GM12878 (cell line): ENCODE results near the gene TRIM8. TPM values are rescaled to one million over a fixed set of nuclear protein-coding genes. Genes with fewer than 3 reads are reported as not detected.

ENCODE experiments used
- ATAC-seq: fragments of 200-7000 bp; cut with Tn5 transposase; 3 replicates; pipeline ENCODE4 v1.9.1; 2020; ENCODE audit warnings: mild to moderate bottlenecking, moderate library complexity
- BruUV-seq: library from RNA; stranded (reverse); fragments of 400-500 nt; replicated peaks from 2 replicates; lab custom pipeline; 2021; lab: Mats Ljungman, UMichigan
- CTCF ChIA-PET: fragments of 300-600 bp; sonication (Branson Sonifier 250); formaldehyde crosslinking; extraction: SDS; loops from one replicate; lab custom pipeline; 2021; ENCODE audit warnings: inconsistent platforms; lab: Yijun Ruan, JAX
- POLR2A ChIA-PET: fragments of 350-600 bp; formaldehyde crosslinking; extraction: SDS; loops from one replicate; lab custom pipeline; 2021; ENCODE audit warnings: inconsistent platforms; lab: Charles Lee
- RAD21 ChIA-PET: fragments of 300-600 bp; sonication (Branson Sonifier 250); formaldehyde crosslinking; loops from one replicate; lab custom pipeline; 2023; ENCODE audit warnings: antibody characterized with exemption; ENCODE audit not compliant: unreplicated experiment; lab: Charles Lee
- SMC1A ChIA-PET: fragments of 300-600 bp; sonication (Branson Sonifier 250); formaldehyde crosslinking; loops from one replicate; lab custom pipeline; 2023; ENCODE audit not compliant: unreplicated experiment, uncharacterized antibody; lab: Charles Lee
- DNase-seq: peaks from one replicate; pipeline ENCODE4 v3.0.0-alpha.2; 2011; ENCODE audit warnings: low read depth, low spot score
- FAIRE-seq: peaks from 3 replicates; lab custom pipeline; 2011; peaks lifted over from hg19 to GRCh38; lab: Jason Lieb, UNC
- H2AFZ ChIP-seq: 2 replicates; pipeline ENCODE4 v1.6.0; 2011; ENCODE audit warnings: low read depth, low read length, control low read depth; ENCODE audit not compliant: control insufficient read depth
- H3K27ac ChIP-seq: 2 replicates; pipeline ENCODE4 v1.5.1; 2011; ENCODE audit warnings: control low read depth; ENCODE audit not compliant: control insufficient read depth, insufficient read depth
- H3K27me3 ChIP-seq, 2 experiments: replicated peaks in 1 of 2; 2 replicates each; pipeline versions ENCODE4 v1.6.0 to v1.6.1; 2011; ENCODE audit warnings: low read length in 1 of 2; ENCODE audit not compliant: control insufficient read depth in 2 of 2, insufficient read depth in 2 of 2
- H3K36me3 ChIP-seq, 2 experiments: 2 replicates each; pipeline ENCODE4 v1.5.1; 2011; ENCODE audit warnings: low read length in 1 of 2; ENCODE audit not compliant: control insufficient read depth in 2 of 2, insufficient read depth in 2 of 2
- H3K4me1 ChIP-seq: 2 replicates; pipeline ENCODE4 v1.6.1; 2011; ENCODE audit warnings: mild to moderate bottlenecking, low read length, moderate library complexity, mixed read lengths; ENCODE audit not compliant: control insufficient read depth, insufficient read depth
- H3K4me2 ChIP-seq: 2 replicates; pipeline ENCODE4 v1.6.0; 2011; ENCODE audit warnings: control low read depth; ENCODE audit not compliant: control insufficient read depth, insufficient read depth
- H3K4me3 ChIP-seq: fragments of 200-600 bp; sonication (generic); 2 replicates; pipeline ENCODE4 v1.5.1; 2016
- H3K79me2 ChIP-seq: 2 replicates; pipeline ENCODE4 v1.6.0; 2011; ENCODE audit warnings: low read length; ENCODE audit not compliant: control insufficient read depth, insufficient read depth
- H3K9ac ChIP-seq: 2 replicates; pipeline ENCODE4 v1.8.0; 2011; ENCODE audit warnings: low read length, control low read depth, mixed read lengths; ENCODE audit not compliant: control insufficient read depth, insufficient read depth
- H3K9me3 ChIP-seq: replicated peaks from 3 replicates; pipeline ENCODE4 v1.5.1; 2011; ENCODE audit warnings: mild to moderate bottlenecking, low read length; ENCODE audit not compliant: control insufficient read depth, insufficient read depth
- H4K20me1 ChIP-seq: 2 replicates; pipeline ENCODE4 v1.6.0; 2011; ENCODE audit not compliant: control insufficient read depth, insufficient read depth
- ATF7 ChIP-seq: fragments of 450-650 bp; IDR thresholded peaks from 2 replicates; pipeline ENCODE4 v1.6.1; 2016; ENCODE audit warnings: low read depth, mild to moderate bottlenecking
- CBX3 ChIP-seq: fragments of 200-600 bp; sonication (generic); IDR thresholded peaks from 2 replicates; pipeline ENCODE4 v1.6.1; 2016; ENCODE audit warnings: low read depth, borderline replicate concordance
- CBX5 ChIP-seq: sonication (generic); IDR thresholded peaks from 2 replicates; pipeline ENCODE4 v1.6.1; 2016; ENCODE audit warnings: low read depth, moderate library complexity, mild to moderate bottlenecking, inconsistent platforms
- EGR1 ChIP-seq, 2 experiments: IDR thresholded peaks; 1 replicate in 1 of 2; 2 replicates in 1 of 2; pipeline ENCODE4 v1.6.1; 2011 to 2012; ENCODE audit warnings: low read depth in 2 of 2, low read length in 2 of 2, borderline replicate concordance in 1 of 2, mild to moderate bottlenecking in 1 of 2, moderate library complexity in 1 of 2
- GABPA ChIP-seq: IDR thresholded peaks from 2 replicates; pipeline ENCODE4 v1.6.1; 2014; ENCODE audit warnings: antibody characterized with exemption, low read depth, mild to moderate bottlenecking, inconsistent platforms
- IKZF2 ChIP-seq, 2 experiments: fragments of 450-650 bp; IDR thresholded peaks; 2 replicates each; pipeline ENCODE4 v1.6.1; 2017; ENCODE audit warnings: mild to moderate bottlenecking in 2 of 2, moderate library complexity in 2 of 2
- MYC ChIP-seq: IDR thresholded peaks from 2 replicates; pipeline ENCODE4 v1.6.1; 2011; ENCODE audit warnings: mild to moderate bottlenecking, low read length, moderate library complexity, inconsistent platforms; ENCODE audit not compliant: insufficient read depth, insufficient replicate concordance, insufficient read length, severe bottlenecking
- NKRF ChIP-seq: fragments of 450-650 bp; conservative IDR thresholded peaks from 2 replicates; pipeline ENCODE4 v1.6.1; 2017; ENCODE audit warnings: mild to moderate bottlenecking, moderate library complexity
- NR2C2 ChIP-seq: IDR thresholded peaks from 2 replicates; pipeline ENCODE4 v1.6.1; 2011; ENCODE audit warnings: borderline replicate concordance, low read depth; ENCODE audit not compliant: control insufficient read depth, insufficient read length
- RBBP5 ChIP-seq: fragments of 200-600 bp; sonication (generic); conservative IDR thresholded peaks from 2 replicates; pipeline ENCODE4 v1.6.1; 2016
- RUNX3 ChIP-seq: IDR thresholded peaks from 2 replicates; pipeline ENCODE4 v1.6.1; 2012; ENCODE audit warnings: low read length, inconsistent platforms
- SIN3A ChIP-seq: IDR thresholded peaks from 2 replicates; pipeline ENCODE4 v1.6.1; 2012; ENCODE audit warnings: low read depth, low read length, improper control_type of control experiment
- SMC3 ChIP-seq: IDR thresholded peaks from 2 replicates; pipeline ENCODE4 v1.6.1; 2011; ENCODE audit warnings: low read length, improper control_type of control experiment, borderline replicate concordance
- SPI1 ChIP-seq: IDR thresholded peaks from 2 replicates; pipeline ENCODE4 v1.6.1; 2011; ENCODE audit warnings: low read depth, mild to moderate bottlenecking, low read length, moderate library complexity, borderline replicate concordance; ENCODE audit not compliant: insufficient read depth
- SREBF1 ChIP-seq: IDR thresholded peaks from 2 replicates; pipeline ENCODE4 v1.6.1; 2012; ENCODE audit warnings: mild to moderate bottlenecking, low read length
- TCF12 ChIP-seq: IDR thresholded peaks from 2 replicates; pipeline ENCODE4 v1.6.1; 2011; ENCODE audit warnings: low read depth, mild to moderate bottlenecking, low read length
- YY1 ChIP-seq: IDR thresholded peaks from 2 replicates; pipeline ENCODE4 v1.6.1; 2011; ENCODE audit warnings: low read depth, mild to moderate bottlenecking, low read length
- ZNF207 ChIP-seq: fragments of 450-650 bp; IDR thresholded peaks from 2 replicates; pipeline ENCODE4 v1.6.1; 2014; ENCODE audit warnings: antibody characterized with exemption, mild to moderate bottlenecking, borderline replicate concordance
- ZNF384 ChIP-seq: IDR thresholded peaks from 2 replicates; pipeline ENCODE4 v1.6.1; 2012; ENCODE audit warnings: low read depth, mild to moderate bottlenecking, low read length, improper control_type of control experiment, borderline replicate concordance
- WGBS: methylation state at CpG from one replicate; pipeline ENCODE4 v1.1.6; 2016; ENCODE audit warnings: low lambda C conversion rate; ENCODE audit not compliant: insufficient replicate concordance, insufficient coverage; ENCODE audit errors: missing lambda C conversion rate; 5-methylcytosine and 5-hydroxymethylcytosine counted together
- in situ Hi-C: fragments of 300-500 bp; cut with MboI; formaldehyde crosslinking; loops from 9 replicates; pipeline ENCODE4 v1.14.3; 2018; ENCODE audit warnings: mixed read lengths
- intact Hi-C: fragments of 100-400 bp; cut with micrococcal nuclease; formaldehyde crosslinking; loops from one replicate; pipeline ENCODE4 v1.14.2; 2022; ENCODE audit not compliant: unreplicated experiment
- polyA plus RNA-seq, 11 experiments: library from polyadenylated mRNA; depleted of rRNA in 4 of 11; unstranded in 6 of 11; stranded (reverse) in 5 of 11; fragments of >200 nt; fragmentation: Nextera tagmentation in 4 of 11; fragmentation: Illumina TruSeq in 1 of 11; extraction: Ambion mirVana in 4 of 11; extraction: Trizol in 1 of 11; gene quantifications; 1 replicate in 1 of 11; 2 replicates in 10 of 11; pipeline versions ENCODE4 v1.2.1 to v1.2.3, GENCODE V29; 2011 to 2016; ENCODE audit warnings: inconsistent platforms in 2 of 11, missing spikeins in 2 of 11, low read depth in 1 of 11
- total RNA-seq, 4 experiments: library from RNA; depleted of rRNA in 3 of 4; stranded (reverse); fragments of >200 nt in 3 of 4; fragmentation: Illumina TruSeq in 1 of 4; extraction: Trizol in 1 of 4; gene quantifications; 2 replicates each; pipeline versions ENCODE4 v1.2.1 to v1.2.3, GENCODE V29; 2013 to 2021
- TF ChIP-seq, protein P1 (sequence below): fragments of 450-650 bp; IDR thresholded peaks from 2 replicates; pipeline ENCODE4 v1.6.1; 2017; ENCODE audit warnings: low read depth, mild to moderate bottlenecking, moderate library complexity
- TF ChIP-seq, protein P2 (sequence below): fragments of 450-650 bp; IDR thresholded peaks from 2 replicates; pipeline ENCODE4 v1.6.1; 2014; ENCODE audit warnings: mild to moderate bottlenecking

TRIM8 gene
- total and polyA plus RNA-seq, 10 of the 15 experiments (the other 5 are each of a cell fraction or from before 2014, with no cell fraction given), result 7.9 to 53.2 (median 24.6) TPM

DNA sequence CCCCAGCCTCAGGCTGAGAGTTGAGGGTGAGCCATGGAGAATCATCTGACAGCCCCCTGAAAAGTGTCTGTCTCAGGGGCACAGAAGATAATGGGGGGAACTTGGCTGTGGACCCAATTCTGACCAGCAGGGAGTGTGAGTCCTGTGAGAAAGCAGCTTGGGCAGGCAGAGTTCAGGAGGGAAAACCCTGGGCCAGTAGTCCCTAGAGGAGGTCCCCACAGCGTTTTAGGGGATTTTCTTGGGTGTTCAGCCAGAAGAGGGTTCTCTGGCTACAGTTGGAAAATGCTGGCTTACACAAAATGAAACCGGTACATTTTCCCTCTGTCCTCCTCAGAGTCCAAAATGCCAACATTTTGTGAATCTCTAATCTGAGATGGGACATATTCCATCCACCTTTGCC, 35.8 kb upstream of the TRIM8 start:
- Histone ChIP-seq H3K36me3 (no peaks in the 10 kb centered on the region; a peak in 1 of 4 replicates), H3K4me2 (peak overlapping the region; percentile 25; the same call in 1 of the 2 replicates), H2AFZ (peak overlapping the region; percentile 39; the same call in 1 of the 2 replicates), H3K4me3 (no peak overlapping the region), H3K9ac (no peak overlapping the region), H3K9me3 (no peaks in the 10 kb centered on the region), H4K20me1 (0 out of 2 replicates have a peak, but pooled peaks cover 2% of the 10 kb centered on the region), H3K4me1 (peaks cover 6% of the 10 kb centered on the region), H3K27me3 (no peaks in the 10 kb centered on the region), H3K27ac (0 out of 2 replicates have a peak overlapping the region, but pooled peaks have one; percentile 31), H3K79me2 (no peaks in the 10 kb centered on the region)
- FAIRE-seq (peak; percentile 78), ATAC-seq (peak; percentile 90), DNase-seq (peak; percentile 21)
- intact Hi-C loops, result no loop called here
- BruUV-seq, result no TSS peak
- in situ Hi-C loops, result no loop called here
- POLR2A ChIA-PET, result interaction anchor here (0.5 to 1.6 kb wide), 5 partner anchors 9 to 67 kb away, joined by 3 to 16 read pairs (median 7); no protein-coding TSS in a partner anchor
- CTCF ChIA-PET, result interaction anchor here (0.7 to 3.3 kb wide), 9 partner anchors 28 to 106 kb away, joined by 3 to 17 read pairs (median 4); partner anchors contain the start of genes ACTR1A, ARL3, SFXN2 and SUFU
- 27% methylated on average over 2 of the region's 2 CpGs for WGBS
- RAD21 ChIA-PET, result interaction anchor here (1.1 to 1.8 kb wide), 8 partner anchors 33 to 293 kb away, joined by 3 to 8 read pairs (median 5); partner anchors contain the start of gene TRIM8
- SMC1A ChIA-PET, result interaction anchor here (0.8 to 1.7 kb wide), 13 partner anchors 8 to 107 kb away, joined by 3 to 9 read pairs (median 4); partner anchors contain the start of gene SFXN2
- TF ChIP-seq EGR1 (IDR thresholded peaks at IDR 0.05; ENCODE audit: borderline replicate concordance in 1 of 2, low read depth in 2 of 2, low read length in 2 of 2), result no peak
- no peak for TF ChIP-seq ATF7
- TF ChIP-seq ZNF207, result no peak
- no peak for TF ChIP-seq SPI1
- TF ChIP-seq, protein P1, sequence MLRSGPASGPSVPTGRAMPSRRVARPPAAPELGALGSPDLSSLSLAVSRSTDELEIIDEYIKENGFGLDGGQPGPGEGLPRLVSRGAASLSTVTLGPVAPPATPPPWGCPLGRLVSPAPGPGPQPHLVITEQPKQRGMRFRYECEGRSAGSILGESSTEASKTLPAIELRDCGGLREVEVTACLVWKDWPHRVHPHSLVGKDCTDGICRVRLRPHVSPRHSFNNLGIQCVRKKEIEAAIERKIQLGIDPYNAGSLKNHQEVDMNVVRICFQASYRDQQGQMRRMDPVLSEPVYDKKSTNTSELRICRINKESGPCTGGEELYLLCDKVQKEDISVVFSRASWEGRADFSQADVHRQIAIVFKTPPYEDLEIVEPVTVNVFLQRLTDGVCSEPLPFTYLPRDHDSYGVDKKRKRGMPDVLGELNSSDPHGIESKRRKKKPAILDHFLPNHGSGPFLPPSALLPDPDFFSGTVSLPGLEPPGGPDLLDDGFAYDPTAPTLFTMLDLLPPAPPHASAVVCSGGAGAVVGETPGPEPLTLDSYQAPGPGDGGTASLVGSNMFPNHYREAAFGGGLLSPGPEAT, result peak; percentile 56; the same call in 1 of the 2 replicates
- TF ChIP-seq ZNF384, result no peak
- no peak for TF ChIP-seq SIN3A
- no peak for TF ChIP-seq SREBF1
- peak; percentile 26; the same call in 1 of the 2 replicates for TF ChIP-seq SMC3
- no peak for TF ChIP-seq CBX5
- TF ChIP-seq NR2C2, result no peak
- no peak for TF ChIP-seq RBBP5
- no peak for TF ChIP-seq RUNX3
- peak; percentile 19; the same call in 1 of the 2 replicates for TF ChIP-seq YY1
- TF ChIP-seq CBX3, result no peak
- no peak for TF ChIP-seq GABPA
- TF ChIP-seq NKRF, result no peak
- TF ChIP-seq TCF12, result no peak
- TF ChIP-seq IKZF2 (IDR thresholded peaks at IDR 0.05), result peak; percentile 19 to 26; a peak in 2 of 4 replicates
- no peak for TF ChIP-seq MYC
- TF ChIP-seq, protein P2, sequence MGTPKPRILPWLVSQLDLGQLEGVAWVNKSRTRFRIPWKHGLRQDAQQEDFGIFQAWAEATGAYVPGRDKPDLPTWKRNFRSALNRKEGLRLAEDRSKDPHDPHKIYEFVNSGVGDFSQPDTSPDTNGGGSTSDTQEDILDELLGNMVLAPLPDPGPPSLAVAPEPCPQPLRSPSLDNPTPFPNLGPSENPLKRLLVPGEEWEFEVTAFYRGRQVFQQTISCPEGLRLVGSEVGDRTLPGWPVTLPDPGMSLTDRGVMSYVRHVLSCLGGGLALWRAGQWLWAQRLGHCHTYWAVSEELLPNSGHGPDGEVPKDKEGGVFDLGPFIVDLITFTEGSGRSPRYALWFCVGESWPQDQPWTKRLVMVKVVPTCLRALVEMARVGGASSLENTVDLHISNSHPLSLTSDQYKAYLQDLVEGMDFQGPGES, result no peak
